Measurements from ENCODE around the gene OTOA.

OTOA gene

GRCh38 chr16:21663889-21664647, at the start of gene OTOA:
TSS of gene OTOA (plus strand) at chr16:21663968. CDS start at chr16:21678515, 14,547 bp downstream.
- DNase-seq (ENCODE audit: extremely low read depth, low read depth) = no peak
- no peak for TF ChIP-seq CTCF (IDR thresholded peaks at IDR 0.05; ENCODE audit: low read depth, low read length)

- TF ChIP-seq CTCF (IDR thresholded peaks at IDR 0.05; ENCODE audit: low read depth, low read length) = no peak; the same call in 1 of the 2 replicates
- no peak for DNase-seq (ENCODE audit: extremely low read depth, low read depth)
Observed at GRCh38 chr16:21614896-21615295, 48.9 kb upstream of the OTOA start.

- DNase-seq (ENCODE audit: extremely low read depth, low read depth) = no peak
- TF ChIP-seq CTCF (IDR thresholded peaks at IDR 0.05; ENCODE audit: low read depth, low read length) = no peak
Observed at GRCh38 chr16:21617607-21618006, 46.2 kb upstream of the OTOA start.

- no peak for DNase-seq (ENCODE audit: extremely low read depth, low read depth)
- no peak for TF ChIP-seq CTCF (IDR thresholded peaks at IDR 0.05; ENCODE audit: low read depth, low read length)
Observed at GRCh38 chr16:21618281-21618680, 45.5 kb upstream of the OTOA start.

- no peak for DNase-seq (ENCODE audit: extremely low read depth, low read depth)
- no peak for TF ChIP-seq CTCF (IDR thresholded peaks at IDR 0.05; ENCODE audit: low read depth, low read length)
Observed at GRCh38 chr16:21619765-21620425, 43.9 kb upstream of the OTOA start.

- DNase-seq (ENCODE audit: extremely low read depth, low read depth) = no peak
- no peak for TF ChIP-seq CTCF (IDR thresholded peaks at IDR 0.05; ENCODE audit: low read depth, low read length)
Observed at GRCh38 chr16:21620592-21620991, 43.2 kb upstream of the OTOA start.

- no peak for TF ChIP-seq CTCF (IDR thresholded peaks at IDR 0.05; ENCODE audit: low read depth, low read length)
- no peak for DNase-seq (ENCODE audit: extremely low read depth, low read depth)
Observed at GRCh38 chr16:21622545-21622944, 41.2 kb upstream of the OTOA start.
